ENCODE data around the gene NRIP3.

GRCh38 chr11:9028581-9028980 is 24.8 kb upstream of the NRIP3 start:
- TF ChIP-seq SP1 (IDR thresholded peaks at IDR 0.05) (no peak), HDGF (IDR thresholded peaks at IDR 0.05; ENCODE audit: borderline replicate concordance) (no peak), FOXA1 (IDR thresholded peaks at IDR 0.05) (no peak), CTBP1 (IDR thresholded peaks at IDR 0.05; ENCODE audit: borderline replicate concordance) (no peak), SUZ12 (IDR thresholded peaks at IDR 0.05) (no peak), FOXK2 (IDR thresholded peaks at IDR 0.05) (no peak)
- TF ChIP-seq, protein P1, sequence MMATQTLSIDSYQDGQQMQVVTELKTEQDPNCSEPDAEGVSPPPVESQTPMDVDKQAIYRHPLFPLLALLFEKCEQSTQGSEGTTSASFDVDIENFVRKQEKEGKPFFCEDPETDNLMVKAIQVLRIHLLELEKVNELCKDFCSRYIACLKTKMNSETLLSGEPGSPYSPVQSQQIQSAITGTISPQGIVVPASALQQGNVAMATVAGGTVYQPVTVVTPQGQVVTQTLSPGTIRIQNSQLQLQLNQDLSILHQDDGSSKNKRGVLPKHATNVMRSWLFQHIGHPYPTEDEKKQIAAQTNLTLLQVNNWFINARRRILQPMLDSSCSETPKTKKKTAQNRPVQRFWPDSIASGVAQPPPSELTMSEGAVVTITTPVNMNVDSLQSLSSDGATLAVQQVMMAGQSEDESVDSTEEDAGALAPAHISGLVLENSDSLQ (IDR thresholded peaks at IDR 0.05), result no peak

Data from HEK293T (cell line).